CD4-positive, alpha-beta T cell treated with Interleukin-17A for 4 hours (primary cell): Measurements from ENCODE around the gene GRIPAP1.

Experiments
- DNase-seq: peaks from one replicate; pipeline ENCODE4 v3.0.0-alpha.2; 2020; ENCODE audit warnings: mixed read lengths

GRIPAP1 gene

DNA sequence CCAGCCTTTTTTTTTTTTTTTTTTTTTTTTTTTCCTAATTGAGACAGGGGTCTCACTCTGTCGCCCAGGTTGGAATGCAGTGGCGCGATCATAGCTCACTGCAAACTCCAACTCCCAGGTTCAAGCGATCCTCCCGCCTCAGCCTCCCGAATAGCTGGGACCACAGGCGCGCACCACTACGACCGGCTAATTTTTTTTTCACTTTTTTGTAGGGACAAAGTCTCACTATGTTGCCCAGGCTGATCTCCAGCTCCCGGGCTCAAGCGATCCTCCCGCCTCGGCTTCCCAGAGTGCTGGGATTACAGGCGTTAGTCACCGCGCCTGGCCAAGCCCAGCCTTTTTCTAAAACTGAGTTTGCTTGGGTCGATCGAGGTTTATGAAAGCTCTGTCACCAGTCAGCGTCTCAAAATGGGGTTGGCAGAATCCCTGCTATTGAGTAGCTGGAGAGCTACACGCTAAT is 43.4 kb downstream of the GRIPAP1 start:
- DNase-seq = peak; percentile 28

DNA sequence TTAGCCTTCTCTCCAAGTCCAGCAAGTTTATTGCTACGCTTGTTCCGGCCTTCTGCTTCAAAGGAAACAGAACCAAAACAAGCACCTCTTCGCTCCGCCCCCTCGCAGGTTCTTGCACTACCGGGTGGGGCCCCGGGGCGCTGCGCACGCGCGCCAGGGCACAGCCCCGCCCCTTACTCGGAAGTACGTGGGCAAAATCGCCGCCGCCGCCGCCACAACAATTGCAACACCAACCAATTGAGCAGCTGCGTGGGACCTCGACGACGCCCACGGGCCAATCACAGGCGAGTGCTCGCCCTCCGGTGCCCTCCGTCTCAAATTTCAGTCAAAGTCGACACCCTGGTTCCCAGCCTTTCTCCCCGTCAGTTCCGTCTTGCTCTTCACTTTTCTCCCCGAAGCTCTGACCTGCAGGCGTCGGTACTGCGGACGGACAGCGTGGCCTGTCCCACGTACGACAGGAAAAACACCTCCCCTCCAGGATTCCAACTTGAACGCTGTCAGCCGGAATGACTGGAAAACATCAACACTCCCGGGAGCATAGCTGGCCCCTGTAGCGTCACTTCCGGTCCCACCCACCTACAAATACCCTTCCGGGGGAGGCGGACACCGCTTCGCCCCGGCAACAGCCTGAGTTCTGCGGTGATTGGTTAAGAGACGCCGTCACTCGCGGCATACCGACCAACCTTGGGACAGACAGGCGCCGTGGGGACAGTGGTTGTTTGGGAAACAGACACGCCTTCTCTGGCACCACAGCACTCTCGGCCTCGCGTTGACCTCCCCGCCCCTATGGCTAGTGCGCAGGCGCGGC is 44.0 kb downstream of the GRIPAP1 start:
- peak; percentile 94 for DNase-seq

DNA sequence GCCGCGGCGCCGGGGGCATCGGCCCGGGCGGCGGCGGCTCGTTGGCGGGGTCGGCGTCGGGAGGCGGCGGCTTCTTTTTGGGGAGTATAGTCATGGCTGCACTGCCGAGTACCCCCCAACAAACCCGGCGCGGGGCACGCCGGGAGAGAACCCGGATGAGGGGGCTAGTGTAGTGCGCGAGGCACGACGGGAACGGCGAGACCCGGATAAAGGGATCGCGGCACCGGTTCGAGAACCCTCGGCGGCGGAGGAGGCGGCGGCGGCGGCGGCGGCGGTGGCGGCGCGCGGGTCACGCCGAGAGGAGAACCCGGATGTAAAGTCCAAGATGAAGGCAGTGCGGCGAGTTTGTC is 44.6 kb downstream of the GRIPAP1 start, which contains the start of gene OTUD5:
Gene OTUD5 (minus strand): TSS at position 131 of the 350 bp plus-strand sequence. CDS start 37 bp downstream, at position 94.
- DNase-seq = peak; percentile 79

DNA sequence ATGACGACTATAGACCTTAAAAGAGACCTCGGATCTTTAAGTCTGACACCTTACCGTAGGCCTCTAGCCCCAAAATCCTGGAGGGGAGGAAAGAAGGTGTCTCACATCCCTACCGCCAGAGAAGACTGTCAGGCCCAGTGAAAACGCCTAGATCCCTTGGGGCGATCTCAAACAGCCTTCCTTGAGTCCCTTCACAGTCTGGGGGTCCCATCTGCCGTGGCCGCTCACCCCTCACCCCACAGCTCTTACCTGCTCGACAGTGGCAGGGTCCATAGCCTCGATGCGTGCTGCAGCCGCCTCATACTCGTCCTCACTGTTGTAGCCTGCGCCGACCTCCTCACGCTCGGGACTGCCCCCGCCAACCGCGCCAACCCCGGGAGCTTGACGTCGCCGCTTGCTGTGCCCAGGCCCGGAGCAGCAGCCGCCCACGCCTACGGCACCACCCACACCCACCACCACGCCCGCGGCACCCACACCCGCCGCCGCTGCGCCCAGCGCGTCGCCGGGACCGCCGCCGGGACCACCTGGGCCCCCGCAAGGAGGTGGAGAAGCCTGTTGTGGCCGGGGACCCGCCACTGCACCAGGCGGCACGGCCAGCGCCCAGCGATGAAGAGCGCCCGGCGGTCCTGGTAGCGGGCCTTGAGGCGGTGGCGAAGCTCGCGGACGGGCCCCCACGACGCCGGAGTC is 45.2 kb downstream of the GRIPAP1 start:
- DNase-seq = peak; percentile 43

DNA sequence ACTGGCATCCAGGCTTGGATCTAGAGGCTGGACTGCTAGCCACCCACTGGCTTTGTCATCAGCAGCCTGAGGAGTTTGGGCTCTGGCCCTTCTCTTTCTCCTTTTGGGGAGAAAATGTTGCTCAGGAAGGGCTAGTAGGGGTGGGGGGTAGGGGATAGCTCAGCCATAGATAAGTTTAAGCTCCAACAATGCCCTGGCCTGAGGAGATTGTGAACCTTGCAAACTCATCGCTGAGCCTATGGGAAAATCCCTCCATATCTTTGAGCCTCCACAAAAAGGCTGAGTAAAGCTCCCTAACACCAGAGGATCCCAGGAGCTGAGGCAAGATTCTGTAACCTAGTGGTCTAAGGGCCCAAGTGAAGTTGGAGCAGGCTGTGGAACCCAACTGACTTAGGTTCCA is 53.5 kb downstream of the GRIPAP1 start:
- no peak for DNase-seq

DNA sequence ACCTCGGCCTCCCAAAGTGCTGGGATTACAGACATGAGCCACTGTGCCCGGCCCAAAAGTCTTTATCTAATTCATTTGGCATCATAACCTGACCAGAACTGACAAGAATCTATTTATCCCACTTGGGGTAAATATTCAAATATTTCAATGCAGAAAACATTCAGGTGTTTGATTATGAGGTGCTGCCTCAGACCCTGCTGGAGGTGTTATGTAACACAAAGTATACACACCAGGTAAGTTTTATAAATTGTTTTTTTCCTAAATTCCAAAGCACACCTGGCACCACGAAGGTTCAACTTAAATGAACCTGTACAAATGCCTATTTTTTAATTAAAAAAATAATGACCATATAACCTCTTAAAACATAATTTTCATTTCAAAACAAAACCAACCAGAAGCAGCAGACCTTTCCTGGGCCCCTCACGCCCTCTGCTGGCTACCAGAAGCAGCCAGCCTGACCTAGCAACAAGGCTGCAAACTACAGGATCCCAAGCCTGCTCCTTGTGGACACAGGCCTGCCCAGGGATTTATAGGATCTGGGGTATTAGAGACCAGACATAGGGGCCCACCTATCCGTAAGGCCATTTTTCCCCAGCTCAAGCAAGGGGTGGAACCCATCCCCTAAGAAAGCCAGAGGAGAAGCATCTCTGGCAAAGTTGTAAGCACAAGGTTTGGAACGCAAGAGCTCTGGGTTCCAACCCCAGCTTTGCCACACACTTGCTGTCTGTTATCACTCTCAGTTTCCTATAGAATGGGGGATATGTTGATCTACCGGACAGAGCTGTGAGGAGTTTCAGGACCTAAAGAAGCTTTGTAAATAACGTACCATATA is 56.3 kb downstream of the GRIPAP1 start:
- DNase-seq = peak; percentile 74

DNA sequence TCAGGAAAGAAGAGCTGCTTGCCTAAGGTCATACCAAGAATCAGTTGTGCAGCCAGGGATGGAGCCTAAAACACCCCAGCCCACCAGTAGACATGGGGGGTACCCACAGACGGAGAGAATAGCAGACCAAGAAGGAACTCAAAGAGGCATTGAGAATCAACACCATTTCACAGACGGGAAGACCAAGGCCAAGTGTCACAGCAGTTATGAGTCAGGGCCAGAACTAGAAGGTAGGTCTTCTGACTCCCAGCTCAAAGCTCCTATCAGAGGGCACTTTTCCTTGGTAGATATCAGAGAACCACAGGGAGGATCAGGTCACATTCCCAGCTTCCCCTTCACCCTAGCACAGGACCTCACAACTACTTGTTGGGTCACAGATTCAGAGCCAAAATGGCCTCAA is 59.2 kb downstream of the GRIPAP1 start:
- DNase-seq = no peak

DNA sequence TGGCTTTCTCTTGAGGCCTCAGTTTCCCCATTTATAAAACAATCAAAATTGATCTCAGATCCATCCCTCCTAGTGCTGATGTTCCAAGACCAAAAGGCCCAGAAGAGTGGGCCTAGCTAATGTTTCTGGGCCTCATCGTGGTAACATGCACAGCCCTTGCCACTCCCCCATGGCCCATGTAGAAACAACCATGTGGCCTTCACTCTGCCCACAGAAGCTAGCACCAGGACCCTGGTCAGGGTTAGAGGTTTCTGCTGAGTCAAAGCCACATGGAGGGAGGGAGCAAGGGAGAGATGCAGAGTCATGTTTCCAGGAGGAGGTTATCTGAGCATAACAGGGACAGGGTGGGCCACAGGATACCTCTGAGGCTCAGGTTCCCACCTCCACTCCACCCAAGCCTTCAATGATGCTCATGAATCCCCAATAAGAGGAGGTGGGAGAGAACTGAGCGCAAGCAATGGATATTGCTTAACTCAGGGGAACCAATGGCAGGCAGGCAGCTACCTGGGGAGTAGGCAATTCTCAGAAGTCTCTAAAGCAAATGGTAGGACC is 61.6 kb downstream of the GRIPAP1 start:
- DNase-seq = no peak

DNA sequence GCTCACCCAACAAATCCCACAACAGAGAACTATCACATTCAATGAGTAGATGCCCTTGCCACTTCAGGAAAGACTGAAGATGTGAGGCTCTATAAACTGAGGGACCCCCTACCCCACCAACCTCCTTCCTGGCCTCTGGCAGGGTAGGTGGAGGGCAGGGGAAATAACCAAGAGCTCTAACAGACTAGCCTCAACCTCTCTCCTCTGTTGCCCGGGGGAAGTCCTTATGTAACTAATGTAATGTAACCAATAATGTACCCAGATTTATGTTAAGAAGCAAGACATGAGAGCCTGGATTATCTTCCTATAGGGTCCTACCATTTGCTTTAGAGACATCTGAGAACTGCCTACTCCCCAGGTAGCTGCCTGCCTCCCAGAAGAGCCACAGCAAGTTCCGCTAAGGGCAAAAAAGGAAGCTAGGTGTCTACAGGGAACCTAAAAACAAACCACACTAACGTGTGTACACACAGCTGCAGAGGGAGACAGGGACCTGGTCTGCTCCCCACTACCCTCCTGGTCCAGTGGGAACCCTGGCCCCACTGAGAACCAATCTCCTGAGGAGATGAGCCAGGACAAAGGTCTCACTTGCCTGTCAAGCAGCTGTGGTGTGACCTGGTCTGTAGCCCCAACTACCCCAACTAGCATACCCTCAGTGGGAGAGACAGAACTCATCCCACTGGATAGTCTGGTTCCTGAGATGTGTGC is 62.4 kb downstream of the GRIPAP1 start:
- DNase-seq = peak; percentile 39

DNA sequence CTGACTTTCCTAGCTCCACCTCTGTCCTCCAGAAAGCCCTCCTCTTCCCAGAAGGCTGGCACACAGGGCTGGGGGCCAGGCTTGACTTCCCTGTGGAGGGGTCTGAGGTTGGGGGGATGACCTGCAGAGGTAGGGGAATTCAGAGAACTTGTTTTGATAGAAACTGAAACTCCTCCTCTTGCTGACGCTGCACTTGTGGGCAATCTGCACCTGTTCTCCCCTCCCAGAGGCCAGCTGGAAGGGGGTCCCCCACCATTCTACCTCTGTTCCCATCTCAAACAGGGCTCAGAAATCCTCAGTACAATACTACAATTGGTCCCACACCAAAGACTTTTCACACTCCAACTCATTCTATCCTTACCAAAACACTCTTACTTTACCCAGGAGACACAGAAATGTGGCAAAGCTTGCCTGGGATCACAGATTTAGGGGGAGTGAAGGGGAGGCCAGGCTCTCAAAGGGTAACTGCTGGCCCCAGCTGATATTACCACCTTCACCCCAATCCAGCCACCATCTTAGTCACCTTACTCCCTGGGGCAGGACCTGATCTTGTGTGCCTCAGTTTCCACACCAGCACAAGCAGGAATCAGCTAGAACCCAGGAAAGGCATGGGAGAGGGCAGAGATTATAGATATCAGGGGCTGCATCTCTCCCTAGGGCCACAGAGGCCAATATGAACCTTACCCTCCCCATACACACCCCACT is 63.2 kb downstream of the GRIPAP1 start:
- peak; percentile 53 for DNase-seq

DNA sequence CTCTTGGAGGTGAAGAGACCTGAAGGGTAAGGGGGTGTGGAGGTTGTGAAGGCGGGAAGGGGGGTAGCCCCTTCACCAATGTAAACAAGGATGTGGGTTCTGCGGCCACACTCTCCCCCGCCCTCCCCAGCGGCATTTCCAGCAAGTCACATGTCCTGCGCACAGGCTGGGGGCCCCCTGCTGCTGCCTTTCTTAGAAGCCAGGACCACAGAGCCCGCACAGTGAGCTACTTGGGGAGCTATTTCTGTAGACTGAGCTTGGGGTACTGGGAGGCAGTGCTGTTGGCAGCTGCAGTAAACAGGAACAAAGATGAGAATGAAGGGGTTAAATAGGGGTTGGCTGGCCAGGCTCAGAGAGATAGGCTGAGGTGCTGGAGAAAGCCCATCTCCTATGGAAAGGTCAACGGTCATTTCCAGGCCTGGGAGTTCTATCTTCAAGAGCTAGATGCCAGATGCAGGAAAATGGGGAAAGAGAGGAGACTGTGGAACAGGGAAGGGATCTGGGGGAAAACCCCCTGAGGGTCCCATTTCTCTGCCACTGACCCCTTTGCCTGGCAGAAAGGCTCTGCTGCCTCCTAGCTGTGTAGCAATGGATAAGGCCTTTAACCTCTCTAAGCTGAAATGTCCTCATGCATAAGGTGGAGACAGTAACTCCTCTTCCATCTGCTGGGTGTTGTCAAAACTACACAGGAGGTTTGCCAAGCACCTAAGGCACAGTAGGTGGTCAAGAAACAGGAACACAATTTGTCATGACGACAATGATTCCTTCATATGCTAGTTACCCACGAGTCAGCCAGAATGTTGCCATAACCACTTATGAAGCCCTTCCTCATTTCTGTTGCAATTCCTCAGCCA is 64.8 kb downstream of the GRIPAP1 start:
- DNase-seq = peak; percentile 88

DNA sequence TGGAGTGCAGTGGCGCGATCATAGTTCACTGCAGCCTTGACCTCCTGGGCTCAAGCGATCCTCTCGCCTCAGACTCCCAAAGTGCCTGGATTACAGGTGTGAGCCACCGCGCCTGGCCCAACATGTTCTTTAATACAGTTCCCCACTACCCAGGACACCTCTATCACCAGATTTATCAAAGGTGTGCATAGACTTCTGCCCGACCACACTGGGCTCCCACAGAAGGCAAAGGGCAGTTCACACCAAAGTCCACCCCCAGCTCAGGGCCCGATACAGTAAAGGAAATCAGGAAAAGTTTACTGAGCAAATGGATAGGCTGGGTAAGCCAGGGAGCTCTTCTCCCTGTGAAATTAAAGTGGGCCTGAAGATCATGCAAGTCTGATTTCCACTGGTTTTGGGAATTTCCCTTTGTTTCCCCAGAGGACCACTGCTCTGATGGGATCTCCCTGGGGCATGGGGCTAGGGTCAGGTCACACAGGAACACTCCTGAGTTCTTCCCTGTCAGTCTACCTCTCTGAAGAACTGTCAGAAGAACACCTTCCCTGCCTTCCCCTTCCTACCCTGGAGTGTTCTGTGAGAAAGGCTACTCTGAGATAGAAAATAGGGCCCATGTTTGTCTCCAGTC is 65.5 kb downstream of the GRIPAP1 start:
- no peak for DNase-seq

DNA sequence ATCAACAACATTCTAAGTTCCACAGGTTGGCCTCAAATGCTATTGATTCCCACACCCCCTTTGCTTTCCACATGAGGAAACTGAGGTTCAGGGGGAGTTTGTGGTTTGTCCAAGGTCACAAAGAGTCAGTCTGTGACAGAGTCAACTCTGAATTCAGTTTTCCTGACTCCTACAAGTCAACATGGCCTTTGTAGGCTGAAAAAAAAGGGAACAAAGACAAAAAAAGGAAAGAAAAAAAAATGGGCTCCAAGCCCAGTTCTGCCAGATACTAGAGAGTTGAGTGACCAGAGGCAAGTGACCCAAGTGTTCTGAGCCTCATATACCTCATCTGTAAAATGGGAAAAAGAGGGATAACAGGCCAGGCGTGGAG is 66.8 kb downstream of the GRIPAP1 start:
- DNase-seq = no peak

DNA sequence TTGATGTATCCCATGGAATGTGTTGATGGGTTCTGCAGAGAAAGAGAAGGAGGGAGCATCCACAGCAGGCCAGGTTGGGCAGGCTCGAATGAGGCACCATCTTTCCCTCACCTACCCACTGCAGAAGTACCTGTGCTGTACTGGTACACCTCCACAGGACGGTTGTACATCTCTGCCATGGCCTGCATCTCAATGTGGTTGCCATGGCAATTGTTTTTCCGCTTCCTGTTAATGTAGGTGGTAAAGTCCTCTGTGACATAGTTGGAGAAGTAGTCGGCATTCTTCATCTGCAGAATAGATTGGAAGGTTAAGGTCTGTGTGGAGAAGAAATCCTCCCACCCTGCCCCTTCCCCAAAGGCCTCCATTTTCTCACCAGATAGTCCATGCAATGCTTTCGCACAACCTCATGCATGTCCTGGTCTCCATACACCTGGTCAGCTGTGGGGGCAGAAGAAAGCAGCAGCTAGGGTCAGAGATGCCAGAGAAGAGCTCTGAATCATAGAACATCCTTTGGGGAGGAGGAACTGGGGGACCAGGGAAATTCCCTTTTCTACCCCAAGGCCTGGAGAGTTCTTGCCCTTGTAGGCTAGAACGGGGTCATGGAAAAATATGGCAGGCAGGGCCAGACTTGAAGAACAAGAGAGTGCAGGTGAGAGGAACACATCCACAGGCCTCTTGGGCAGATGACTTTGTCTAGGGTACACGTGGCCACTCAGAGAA is 67.3 kb downstream of the GRIPAP1 start:
- peak; percentile 47 for DNase-seq

DNA sequence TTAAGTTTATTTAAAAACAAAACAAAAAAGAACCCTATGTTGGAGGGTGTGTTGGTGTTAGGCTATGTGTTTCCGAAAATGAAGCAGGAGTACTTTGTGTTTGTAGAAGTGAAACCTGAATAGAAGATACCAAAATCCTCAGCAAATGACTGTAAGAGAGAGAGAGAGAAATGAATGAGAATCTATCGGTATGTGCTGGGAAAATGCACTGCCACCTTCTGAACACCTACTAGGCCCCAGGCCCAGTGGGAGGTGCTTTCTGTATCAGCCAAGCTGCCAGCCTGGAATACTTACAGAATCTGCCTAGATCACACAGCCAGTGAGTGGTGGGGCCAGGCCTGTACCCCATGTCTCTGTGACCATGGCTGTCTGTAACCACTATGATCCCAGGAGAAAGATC is 68.3 kb downstream of the GRIPAP1 start:
- no peak for DNase-seq

DNA sequence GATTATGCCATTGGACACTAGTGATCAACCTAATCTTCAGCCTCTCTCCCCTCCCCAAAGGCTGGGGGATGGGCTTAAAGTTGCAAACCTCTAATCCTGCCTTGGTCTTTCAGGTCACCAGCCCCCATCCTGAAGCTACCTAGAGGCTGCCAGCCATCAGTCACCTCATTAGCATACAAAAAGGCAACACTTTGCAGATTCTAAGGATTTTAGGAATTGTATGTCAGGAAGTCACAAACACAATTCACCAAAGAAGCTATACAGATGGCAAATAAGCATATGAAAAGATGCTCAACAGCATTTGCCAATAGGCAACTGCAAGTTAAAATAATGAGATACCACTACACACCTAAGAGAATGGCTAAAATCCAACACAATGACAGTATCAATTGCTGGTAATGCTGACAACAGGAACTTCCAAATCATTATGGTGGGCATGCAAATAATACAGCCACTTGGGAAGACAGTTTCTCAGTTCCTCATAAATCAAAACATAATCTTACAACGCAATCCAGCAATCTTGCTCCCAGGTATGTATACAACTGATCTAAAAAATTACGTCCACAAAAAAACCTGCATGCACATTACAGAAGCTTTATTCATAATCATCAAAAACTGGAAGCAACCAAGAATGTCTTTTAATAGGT is 74.2 kb downstream of the GRIPAP1 start:
- no peak for DNase-seq

DNA sequence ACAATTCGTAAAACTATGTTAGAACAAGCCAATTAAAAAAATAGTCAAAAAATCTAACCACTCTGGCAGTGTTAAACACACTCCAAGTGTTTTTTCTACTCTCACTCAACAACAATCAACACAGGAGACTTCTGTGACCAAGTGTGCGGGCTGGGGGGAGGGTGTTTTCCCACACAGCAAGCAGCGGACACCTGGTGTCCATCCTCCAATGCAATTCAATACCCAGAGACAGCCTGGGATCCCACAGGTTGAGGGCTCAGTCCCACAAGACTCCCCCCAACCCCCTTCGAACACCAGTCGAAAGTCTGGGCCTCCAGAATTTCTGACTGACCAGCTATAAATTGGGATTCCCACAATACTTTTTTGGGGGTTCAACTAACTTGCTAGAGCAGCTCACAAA is 74.9 kb downstream of the GRIPAP1 start:
- DNase-seq = no peak

DNA sequence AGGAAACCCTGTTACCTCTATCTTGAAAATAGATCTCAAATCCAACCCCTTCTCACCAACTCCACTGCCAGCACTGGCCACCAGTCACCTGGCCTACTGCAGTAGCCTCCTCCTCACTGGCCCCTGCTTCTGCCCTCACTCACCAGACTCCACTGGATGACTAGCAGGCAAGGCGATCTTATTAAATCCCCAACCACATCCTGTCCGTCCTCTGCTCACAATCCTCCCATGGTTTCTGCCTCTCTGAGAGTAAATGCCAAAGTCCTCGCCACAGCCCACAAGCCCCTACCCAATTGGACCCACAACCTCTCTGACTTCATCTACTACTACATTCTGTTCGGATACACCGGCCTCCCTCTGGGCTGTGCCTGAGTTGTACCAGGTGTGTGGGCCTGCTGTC is 77.8 kb downstream of the GRIPAP1 start:
- DNase-seq = no peak

DNA sequence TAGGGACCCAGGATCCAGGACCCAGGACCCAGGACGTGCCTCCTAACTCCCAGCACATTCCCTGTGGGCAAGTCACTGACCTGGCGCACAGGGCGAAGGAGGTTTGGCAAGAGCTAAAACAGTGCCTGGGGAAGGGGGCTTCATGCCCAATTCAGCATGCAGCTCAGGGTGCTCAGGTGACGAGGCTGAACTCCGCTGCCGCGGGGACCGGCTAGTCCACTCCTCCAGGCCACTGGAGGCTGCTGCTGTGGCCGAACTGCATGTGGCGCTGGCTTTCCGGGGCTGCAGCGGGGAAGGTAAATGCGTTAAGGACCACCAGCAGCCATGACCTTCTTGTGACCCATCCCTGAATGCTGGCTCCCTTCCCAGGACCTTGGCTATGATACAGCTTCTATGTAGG is 78.3 kb downstream of the GRIPAP1 start:
- DNase-seq = no peak
